ENCODE results near the gene COL2A1.
A peak's percentile ranks its signal among the peaks of the same experiment; 100 is the strongest.

Gene COL2A1

DNA sequence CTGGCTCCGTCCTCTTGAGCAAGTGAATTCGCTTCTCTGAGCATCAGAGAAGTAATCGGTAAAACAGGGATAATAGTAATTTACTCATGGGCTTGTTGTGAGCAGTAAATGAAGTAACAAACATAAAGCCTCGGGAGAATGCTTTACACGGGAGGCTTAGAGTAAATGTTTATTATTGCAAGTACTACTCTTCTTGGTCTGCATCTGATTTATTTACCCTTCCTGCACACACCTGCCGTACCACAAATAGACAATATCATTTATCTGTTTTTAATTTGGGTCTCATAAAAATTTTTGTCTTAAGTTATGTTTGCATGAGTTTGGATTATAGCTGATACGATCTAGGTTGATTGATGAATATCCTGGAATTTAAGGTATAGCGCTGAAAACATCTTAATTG, 7.8 kb upstream of the COL2A1 start:
- DNase-seq (ENCODE audit: low read depth in 2 of 2), result no peak

DNA sequence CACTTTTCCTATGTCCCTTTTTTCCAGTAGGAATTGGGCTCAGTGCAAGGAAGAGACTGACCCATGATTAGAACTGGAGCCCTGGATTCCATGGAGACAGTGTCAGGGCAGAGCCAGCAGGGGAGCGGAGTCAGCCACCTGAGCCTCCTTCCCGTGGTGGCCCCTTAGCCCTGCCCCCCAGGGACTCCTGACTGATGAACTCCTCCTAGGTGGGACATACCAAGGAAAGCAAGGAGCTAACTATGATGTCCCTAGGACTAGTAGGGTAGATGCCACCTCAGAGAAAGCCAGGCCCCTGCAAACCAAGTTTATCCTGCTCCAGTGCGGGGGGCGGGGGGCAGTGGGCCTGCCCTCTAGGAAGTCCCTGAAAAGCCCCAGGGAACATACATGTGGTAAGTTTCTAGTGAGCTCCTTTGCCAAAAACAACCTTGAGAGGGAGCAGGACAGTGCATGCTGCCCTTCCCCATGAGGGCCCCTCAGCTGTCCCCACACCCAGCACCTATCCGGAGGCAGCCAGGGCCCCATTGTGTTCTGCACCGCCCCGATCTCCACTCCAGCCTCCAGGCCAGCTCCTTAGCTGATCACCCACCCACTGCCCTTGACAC, 6.2 kb upstream of the COL2A1 start:
- no peak for DNase-seq (ENCODE audit: low read depth in 2 of 2)

DNA sequence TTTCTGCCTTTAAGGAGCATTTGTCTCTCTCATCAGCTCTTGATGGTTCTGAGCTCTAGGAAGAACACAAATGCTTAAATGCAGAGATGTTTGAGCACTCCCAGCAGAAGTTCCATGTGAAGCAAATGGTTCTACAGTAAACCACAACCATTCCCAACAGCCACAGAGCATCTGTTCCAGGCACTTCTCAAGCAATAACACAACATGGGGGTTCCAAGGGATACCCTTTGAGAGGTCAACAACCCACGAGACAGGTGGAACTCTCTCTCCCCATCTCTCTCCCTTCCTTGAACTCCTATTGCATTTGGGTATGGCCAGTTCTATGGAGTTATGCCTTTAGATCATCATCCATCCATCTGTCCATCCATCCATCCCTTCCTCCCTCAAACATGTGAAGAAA, 5.2 kb upstream of the COL2A1 start:
- no peak for DNase-seq (ENCODE audit: low read depth in 2 of 2)

DNA sequence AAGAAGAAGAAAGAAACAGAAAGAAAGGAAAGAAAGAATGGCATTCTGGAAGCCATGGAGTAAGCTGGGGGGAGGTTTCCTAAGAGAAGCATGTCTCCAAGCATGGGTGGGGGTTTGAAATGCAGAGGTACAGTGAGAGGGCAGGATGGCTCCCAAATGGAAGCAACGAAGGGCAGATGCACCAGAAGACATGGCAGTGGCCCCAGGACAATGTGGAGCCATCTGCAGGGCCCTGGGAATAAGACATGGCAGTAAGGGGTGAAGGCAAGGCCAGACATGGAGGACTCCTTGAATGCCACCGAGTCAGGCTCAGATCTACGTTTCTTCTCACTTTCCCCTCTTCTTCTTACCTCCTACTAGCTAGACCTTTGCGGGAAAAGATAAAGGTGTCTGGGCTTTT, 4.7 kb upstream of the COL2A1 start:
- DNase-seq (ENCODE audit: low read depth in 2 of 2), result no peak

DNA sequence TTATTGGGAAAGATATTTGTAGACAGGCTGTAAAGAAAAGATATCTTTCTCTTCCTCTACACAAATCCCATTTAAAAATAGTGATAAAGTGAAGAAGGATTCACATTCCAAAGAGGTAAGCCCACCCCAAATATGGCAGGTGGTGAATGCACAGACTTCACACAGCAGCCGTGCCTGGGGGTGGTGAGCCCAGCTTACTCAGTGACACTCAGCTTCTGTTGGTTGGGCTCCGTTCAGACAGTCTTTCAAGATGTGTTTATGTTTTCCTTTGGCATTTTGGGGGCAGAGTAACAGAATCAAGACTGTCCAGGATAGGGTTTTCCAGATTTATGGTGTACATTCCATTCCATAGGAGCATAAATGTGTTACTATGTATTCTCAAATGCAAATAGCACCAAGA, 4.1 kb upstream of the COL2A1 start:
- DNase-seq (ENCODE audit: low read depth in 2 of 2), result no peak

DNA sequence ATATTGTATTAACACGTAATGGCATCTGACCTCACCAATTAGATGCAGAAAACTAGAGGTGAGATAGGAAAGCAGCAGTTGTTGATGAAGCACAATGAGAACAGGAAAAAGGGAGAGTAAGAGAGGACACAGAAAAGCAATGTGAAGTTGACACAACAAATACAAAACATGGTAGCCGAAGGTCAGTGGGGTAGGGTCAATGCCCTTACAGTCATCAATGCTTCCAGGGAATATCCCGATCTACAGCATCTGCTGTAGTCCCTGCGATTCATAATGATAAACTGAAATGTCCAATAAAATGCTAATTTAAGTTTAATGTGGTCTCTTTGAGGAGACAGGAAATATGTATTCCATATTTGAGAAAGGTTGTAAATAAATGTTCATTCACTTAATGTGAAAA, 2.9 kb upstream of the COL2A1 start:
- no peak for DNase-seq (ENCODE audit: low read depth in 2 of 2)

DNA sequence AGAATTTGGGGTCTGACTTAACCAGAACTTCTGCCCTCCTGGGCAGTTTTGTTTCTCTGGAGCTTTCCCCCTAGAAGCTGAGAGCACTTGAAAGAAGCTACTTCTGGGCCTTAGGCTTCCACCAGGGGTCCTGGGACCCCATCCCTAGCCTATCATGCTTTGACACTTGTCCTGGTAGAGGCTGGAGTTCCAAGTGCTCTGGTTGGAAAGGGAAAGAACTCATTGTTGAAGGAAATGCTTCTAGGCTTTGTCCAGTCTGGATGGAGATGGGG, 1.4 kb upstream of the COL2A1 start:
- DNase-seq (ENCODE audit: low read depth in 2 of 2), result no peak

DNA sequence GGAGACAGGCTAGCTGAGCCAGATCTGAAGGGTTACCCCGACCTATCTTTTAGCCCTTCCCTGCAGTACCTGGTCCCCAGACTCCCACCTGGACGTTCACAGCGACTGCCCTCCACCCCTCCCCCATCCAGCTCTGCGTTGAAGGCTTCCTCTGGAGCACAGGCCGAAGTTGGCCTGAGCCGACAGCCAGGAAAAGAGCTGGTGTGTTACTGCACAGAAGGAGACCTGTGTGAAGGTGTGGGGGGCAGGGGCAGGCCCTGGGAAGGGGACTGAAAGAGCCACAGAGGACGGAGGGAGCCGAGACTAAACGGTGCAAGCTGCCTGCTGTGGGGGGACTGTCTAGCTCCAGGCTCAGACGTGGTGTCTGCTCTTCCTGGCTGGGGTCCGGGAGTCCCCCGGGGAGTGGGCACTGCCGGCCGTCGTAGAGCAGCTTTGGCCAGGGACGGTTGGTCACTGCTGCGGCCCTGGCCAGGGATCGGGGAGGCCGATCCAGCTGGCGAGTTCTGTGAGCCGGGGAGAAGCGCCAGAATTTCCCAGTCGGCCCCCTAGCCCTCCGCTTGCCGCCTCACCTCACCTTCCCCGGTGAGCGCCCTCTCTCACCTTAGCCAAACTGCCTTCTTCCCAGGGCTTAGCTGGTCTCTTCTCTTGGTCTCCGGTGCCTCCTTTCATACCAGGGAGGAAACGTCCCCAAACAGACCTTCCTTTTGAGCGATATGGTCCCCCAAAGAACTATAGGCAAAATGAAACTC, 899 bp upstream of the COL2A1 start:
- DNase-seq (ENCODE audit: low read depth in 2 of 2), result no peak

DNA sequence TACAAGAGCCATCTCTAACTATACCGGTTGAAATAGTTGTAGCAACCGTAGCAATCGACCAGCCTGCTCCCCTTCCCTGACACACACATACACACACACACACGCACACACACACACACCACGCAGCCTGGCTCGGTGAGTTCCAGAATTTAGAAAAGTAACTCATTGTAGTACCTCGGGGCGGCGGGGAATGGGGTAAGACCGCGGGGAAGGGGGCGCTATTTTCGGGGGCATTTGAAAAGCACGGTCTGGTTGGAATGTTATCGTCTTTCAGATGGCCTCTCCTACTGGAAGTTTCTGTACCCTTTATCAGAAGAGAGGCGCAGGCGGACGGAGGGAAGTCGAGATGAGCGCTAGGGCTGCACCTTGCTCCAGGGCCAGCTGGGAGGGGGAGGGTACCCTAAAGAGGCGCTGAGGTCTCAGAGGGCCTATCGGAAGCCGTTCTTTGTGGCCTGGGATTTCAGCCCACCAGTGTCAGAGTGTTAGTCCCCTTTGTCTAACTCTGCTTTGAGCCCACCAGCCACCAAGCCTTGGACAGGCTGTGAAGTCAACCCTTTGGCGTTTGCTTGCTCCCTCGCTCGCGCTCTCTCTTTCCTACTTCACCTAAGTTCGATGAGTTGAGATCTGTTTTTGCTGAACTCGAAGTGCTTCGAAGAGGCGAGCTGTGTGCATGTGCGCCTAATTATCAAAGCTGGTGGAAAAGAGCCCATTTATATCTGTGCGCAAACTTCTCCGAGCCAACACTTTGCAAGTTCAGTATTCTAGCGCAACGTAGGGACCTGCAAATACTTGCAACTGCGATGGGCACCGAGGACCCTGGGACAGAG, 837 bp downstream of the COL2A1 start:
- DNase-seq (ENCODE audit: low read depth in 2 of 2), result no peak

DNA sequence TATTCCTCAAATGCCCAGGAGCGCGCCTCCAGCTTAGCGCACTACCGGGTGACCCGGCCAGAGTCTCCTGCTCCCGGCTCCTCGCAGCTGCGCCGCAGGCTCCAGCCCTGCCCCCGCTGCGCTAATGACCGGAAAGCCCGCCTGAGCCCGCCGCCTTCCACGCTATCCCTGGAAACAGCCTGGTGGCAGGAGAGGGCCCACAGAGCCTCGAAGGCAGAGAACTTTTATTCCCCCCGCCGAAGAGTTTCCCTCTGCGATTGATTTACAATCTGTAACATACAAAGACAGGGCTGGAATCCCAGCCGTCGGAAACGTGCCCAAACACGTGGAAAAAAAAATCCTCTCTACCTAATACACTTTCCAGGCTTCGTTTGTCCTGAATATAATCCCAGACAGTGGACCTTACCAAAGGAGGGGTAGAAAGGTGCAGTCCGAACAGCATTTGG, 1.5 kb downstream of the COL2A1 start:
- DNase-seq (ENCODE audit: low read depth in 2 of 2), result no peak

DNA sequence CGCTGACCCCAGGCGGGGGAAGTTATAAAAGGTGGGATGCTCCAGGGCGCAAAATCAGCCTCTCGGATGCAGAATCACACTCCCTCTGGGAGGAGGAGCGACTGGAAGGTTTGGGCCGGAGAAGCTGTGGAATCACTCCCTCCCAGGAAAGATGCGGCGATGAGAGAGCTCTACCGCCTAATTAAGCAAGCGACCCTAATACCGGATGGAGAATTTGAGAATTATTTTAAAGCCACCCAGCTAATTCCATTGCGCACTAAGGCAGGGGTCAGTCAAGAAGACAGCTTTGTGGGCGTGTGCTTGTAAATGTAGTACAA, 1.9 kb downstream of the COL2A1 start:
- no peak for DNase-seq (ENCODE audit: low read depth in 2 of 2)

DNA sequence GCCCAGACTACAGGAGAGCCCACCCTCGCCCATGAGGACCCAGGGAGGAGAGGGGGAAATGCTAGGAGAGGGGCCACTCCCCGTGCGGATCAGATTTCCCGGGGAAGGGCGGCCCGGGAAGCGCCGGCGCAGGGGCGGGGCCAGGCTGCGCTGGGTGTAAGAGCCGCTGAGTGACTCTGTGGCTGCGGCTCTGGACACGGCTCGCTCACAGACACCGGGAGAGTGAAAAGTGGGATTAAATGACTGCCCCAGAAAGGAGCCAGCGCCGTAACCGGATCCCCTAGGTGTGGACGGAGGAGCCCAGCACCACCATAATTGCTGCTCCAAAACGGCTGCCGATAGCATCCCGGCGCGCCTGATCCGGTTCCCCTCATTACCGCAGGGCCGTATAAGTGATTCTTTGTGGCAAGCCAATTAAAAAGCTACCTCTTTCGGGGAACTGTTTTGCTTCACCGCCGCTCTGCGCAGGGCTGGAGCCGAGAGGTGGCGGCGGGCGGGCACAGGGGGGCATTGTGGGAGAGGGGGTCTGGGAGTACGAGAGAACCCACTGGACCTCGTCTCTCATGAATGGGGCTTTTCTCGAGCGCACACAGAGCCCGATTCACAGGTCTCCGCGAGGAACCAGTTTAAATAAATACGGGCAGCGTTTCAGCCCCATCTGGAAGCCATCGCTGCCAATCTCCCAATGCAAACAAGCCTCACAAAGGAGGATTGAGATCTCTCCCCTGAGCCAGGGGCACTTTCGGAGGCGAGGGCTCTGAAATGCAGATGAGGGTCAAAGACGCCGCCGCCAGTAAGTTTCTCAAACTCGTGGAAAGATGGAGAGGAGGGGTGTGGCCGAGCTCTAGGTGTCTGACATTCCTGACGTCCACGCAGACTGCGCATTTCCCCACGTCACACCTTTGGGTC, 2.5 kb downstream of the COL2A1 start:
- DNase-seq (ENCODE audit: low read depth in 2 of 2), result no peak

DNA sequence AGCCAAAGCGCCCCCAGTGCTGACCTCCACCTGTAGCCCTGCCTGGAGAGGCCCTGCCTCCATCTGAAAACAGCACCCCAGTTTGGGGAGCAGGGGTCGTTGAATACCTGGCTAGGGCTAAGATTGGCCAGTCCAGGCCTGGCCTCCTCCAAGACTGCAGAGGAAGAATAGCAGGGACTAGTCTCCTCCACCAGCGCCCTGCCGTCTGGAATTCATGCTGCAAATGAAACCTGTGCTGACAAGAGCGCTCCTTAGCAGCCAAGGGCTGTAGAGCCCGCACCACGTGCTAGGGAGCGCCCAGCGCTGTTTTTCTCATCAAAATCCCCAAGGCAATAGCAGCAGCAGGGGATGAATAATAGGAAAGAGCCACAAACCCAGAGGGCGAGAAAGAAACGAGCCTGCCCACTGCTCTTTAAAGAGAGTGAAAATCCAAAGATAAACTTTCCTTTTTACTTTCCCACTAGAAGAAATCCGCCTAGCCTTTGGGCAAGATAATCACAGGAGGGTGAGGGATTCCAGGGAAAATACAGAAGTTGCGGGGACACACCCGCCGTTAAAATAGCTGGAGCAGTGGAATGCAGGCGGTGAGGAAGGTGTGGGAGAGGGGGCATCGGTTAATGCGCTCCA, 3.3 kb downstream of the COL2A1 start:
- DNase-seq (ENCODE audit: low read depth in 2 of 2), result no peak

DNA sequence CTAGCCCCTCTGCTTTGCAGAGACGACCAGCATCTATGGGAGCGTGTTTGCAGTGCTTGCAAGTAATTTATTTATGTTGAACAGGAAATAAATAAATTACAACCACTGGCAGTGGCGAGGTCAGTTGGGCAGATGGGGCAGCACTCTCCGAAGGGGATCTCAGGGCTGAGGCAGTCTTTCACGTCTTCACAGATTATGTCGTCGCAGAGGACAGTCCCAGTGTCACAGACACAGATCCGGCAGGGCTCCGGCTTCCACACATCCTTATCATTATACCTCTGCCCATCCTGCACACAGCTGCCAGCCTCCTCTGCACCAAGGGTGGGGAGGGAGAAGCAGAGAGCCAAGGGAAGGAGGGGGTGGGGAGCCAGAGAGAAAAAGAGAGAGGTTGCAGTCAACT, 4.5 kb downstream of the COL2A1 start:
- DNase-seq (ENCODE audit: low read depth in 2 of 2), result no peak

DNA sequence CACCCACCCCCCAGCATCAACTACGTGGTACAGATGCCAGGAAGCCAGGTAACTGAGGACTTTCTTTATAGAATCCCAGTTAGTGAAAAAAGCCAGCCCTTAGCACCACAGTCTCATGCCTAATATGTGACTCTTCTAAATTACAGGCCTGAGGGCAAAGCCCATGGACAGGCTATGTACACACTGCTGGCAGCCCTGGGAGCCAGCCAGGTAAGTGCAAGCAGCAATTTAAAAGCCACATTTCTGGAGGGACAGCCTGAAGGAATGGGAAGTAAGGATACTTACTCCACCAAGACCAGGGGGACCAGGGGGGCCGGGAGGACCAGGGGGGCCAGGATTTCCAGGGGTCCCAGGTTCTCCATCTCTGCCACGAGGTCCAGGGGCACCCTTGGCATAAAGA, 7.0 kb downstream of the COL2A1 start:
- DNase-seq (ENCODE audit: low read depth in 2 of 2), result no peak

DNA sequence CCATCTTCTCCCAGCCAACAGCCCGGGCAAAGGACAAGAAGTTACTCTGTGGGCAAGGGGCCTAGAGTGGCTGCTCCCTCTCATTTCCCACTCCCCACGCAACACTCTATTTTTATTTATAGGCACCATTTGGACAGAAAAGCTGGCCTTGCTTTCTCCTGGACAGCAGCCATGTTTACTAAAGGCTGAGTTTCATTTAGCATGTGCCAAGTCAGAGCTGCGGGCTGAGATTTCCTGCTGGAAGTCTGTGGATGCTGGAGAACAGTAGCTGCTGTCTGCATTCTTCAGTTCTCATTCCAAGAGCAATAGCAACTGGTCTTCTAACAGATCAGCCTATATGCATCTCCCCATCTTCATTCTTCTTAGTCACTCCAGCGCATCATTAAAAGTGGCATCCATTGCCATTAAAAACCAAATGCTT, 8.3 kb downstream of the COL2A1 start:
- no peak for DNase-seq (ENCODE audit: low read depth in 2 of 2)

DNA sequence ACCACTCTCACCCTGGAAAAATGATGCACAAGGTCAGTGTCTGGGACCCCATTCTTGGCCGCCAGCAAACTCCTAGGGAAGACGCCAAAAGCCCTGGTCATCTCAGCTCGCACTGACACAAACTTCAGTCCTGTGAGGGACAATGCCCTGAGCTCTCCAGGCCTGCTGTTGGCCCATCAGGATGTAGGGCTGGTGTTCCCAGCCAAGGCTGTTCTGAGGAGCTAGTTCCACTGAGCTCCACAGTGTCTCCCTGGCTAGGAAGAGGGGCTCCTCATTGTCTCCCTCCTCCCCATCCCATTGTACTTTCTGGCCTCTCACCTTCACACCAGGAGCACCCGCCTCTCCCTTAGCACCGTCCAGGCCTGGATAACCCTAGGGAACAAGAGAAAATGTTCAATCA, 10.8 kb downstream of the COL2A1 start:
- DNase-seq (ENCODE audit: low read depth in 2 of 2), result no peak

DNA sequence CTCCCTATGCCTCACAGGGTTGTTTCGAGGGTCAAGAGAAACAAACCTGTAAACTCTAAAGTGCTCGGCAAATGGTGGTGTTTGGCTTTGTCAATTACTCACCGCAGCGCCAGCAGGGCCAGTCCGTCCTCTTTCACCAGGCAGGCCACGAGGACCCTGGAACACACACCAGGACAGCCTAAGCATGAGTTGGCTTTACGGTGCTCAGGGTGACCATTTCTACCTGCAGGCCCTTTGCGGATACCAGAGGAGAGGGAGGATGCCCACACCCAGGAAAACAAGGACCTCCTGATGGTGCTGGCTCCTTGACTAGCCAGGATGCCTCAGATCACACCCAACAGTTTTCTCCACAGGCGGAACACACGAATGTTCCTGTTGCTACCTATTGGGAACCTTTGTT, 11.5 kb downstream of the COL2A1 start:
- no peak for DNase-seq (ENCODE audit: low read depth in 2 of 2)

DNA sequence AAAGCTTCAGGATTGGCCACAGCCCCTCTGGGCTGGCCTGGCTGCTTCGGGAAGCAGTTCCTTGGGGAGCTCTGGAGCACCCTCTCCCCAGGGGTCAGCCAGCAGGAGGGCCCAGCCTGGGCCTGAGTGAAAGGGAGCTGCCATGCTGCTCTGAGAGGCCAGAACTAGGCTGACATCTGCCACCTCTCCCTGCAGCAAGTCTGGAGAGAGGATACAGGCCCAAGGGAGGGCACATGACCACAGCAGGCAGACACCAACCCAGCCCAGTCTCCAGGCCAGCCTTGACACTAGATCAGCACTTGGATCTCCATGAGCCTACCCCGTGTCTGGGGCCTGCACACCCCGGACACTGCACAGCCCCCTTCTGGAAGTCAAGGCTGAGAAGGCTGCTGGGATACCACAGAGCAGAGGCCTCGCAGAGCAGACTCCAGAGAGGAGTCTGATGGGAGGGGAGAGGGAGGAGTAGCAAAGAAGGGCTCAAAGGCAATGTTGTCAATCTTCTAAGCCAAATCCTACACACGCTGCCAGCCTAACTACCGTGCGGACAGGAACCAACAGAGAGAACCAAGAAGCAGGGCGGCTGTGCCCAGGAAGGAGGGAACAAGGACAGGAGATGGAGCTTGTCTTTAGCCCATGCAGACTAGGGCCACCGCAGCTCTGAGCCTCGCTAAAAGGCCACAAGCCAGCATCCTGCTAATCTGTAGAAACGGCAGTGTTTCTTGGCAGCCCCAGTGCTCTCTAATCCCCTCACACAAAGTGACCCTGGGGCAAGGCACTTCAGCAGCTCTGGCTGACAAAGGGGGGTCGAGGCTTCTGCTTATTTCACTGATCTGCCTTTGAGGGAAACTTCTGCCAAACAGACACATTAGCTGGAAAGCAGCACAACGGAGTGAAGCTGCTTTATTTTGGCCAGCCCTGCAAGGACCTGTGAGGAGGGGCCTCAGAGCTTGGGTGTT, 12.9 kb downstream of the COL2A1 start:
- DNase-seq (ENCODE audit: low read depth in 2 of 2), result no peak

DNA sequence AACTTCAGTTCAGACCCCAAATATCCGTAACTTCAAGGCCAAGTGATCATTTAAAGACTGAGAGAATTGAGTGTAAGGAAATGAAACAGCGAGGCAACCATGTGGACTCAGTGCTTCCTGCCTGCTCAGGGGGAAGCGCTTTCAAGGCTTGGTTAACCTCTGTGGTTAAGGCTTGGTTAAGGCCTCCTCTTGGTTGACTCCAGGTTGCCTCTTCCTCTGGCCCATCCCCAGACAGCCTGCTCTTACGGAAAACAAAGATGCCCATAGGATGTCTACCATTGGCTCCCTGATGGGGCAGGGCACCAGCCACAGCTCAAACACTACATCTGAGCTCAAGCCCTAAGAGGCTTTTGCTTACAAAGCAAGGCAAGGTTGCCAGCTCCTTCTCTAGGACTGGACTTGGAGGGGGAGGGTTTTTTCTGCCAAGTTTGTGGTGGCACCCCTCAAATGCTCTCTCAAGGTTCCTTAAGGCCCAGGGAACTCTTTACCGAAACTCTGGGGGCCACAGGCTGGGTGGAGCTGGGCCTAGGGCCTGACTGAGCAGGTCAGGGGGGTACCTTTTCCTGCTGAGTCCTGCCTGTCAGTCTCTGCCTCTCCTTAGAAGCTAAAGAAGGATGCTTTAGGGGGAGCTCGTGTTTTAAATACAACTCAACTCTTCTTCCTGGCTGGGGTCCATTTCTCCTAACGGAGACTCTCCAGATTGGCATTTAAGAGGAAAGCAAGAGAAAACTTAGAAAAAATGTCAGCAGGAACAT, 13.7 kb downstream of the COL2A1 start:
- DNase-seq (ENCODE audit: low read depth in 2 of 2), result peak in 1 of 2 donors; percentile 26
